GM19238 (cell line): ENCODE data around the gene FAM216B.

ENCODE experiments used
- DNase-seq: peaks from one replicate; pipeline ENCODE4 v3.0.0; 2011; ENCODE audit warnings: low spot score; ENCODE audit not compliant: insufficient read length

Gene FAM216B

GRCh38 chr13:42832341-42833096 is 51.1 kb downstream of the FAM216B start:
- DNase-seq: no peak

GRCh38 chr13:42834946-42835345 is 53.6 kb downstream of the FAM216B start:
- DNase-seq: no peak

- no peak for DNase-seq
Observed at GRCh38 chr13:42836930-42837690, 55.7 kb downstream of the FAM216B start.
